ENCODE results near the gene SPEM3.

DNA sequence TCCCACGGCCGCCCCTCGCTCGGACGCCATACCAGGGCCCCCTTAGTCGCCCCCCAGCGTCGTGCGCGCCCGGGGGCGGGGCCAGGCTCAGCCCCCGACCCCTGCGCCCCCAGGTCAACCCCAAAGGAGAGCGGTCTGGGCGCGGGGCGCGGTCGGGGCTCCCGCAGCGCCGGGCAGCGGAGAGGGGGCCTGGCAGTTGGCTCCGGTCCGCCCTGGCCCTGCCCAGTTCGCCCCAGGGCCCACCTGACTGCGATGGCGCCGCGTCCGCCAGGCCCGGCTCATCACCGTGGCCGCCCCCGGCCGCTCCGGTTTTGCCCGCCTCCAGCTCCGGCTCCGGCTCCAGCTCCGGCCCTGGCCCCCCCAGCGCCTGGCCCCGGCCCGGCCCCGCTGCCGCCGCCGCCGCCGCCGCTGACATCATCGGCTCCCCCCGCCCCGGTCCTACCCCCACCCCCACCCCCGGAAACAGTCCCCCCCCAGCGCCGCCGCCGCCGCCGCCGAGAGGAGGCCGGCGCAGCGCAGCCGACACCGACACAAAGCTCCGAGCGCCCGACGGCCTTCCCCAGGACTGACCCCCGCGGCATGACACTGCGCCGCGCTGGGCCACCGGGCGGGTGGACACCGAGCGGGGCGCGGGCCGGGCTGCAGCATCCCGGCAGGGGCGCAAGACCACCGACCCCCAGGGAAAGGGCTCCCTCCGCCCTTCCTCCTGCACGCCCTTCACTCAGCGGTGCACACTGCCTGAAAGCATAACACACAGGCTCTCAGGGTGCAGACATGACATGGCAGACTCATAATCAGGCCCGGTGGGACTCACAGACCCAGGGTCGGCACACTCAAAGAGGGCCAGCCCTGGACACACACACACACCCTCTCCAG is 50.8 kb downstream of the SPEM3 start, which contains the start of gene ZBTB4:
- TF ChIP-seq, protein P1, sequence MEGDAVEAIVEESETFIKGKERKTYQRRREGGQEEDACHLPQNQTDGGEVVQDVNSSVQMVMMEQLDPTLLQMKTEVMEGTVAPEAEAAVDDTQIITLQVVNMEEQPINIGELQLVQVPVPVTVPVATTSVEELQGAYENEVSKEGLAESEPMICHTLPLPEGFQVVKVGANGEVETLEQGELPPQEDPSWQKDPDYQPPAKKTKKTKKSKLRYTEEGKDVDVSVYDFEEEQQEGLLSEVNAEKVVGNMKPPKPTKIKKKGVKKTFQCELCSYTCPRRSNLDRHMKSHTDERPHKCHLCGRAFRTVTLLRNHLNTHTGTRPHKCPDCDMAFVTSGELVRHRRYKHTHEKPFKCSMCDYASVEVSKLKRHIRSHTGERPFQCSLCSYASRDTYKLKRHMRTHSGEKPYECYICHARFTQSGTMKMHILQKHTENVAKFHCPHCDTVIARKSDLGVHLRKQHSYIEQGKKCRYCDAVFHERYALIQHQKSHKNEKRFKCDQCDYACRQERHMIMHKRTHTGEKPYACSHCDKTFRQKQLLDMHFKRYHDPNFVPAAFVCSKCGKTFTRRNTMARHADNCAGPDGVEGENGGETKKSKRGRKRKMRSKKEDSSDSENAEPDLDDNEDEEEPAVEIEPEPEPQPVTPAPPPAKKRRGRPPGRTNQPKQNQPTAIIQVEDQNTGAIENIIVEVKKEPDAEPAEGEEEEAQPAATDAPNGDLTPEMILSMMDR (IDR thresholded peaks at IDR 0.05; ENCODE audit: low read depth, low read length, missing input control), result no peak
- no peak for TF ChIP-seq YY1 (IDR thresholded peaks at IDR 0.05)
